KMS-11 (cell line): Measurements from ENCODE around the gene MECR.

Experiments used
- H2AFZ ChIP-seq: fragments of 200-600 bp; sonication (generic); 2 replicates; pipeline ENCODE4 v1.6.1; 2016; ENCODE audit warnings: antibody characterized with exemption, mixed run types, low read depth
- H3K27ac ChIP-seq: fragments of 200-600 bp; sonication (generic); 2 replicates; pipeline ENCODE4 v1.6.1; 2016; ENCODE audit warnings: mild to moderate bottlenecking, mixed run types
- H3K27me3 ChIP-seq: fragments of 200-600 bp; sonication (generic); 2 replicates; pipeline ENCODE4 v1.6.1; 2017; ENCODE audit warnings: mild to moderate bottlenecking, low read depth, mixed run types, moderate library complexity; ENCODE audit not compliant: insufficient read depth
- H3K36me3 ChIP-seq: fragments of 200-600 bp; sonication (generic); 2 replicates; pipeline ENCODE4 v1.6.1; 2017; ENCODE audit warnings: mild to moderate bottlenecking, mixed run types; ENCODE audit not compliant: insufficient read depth
- H3K4me1 ChIP-seq: fragments of 200-600 bp; sonication (generic); 2 replicates; pipeline ENCODE4 v1.6.1; 2016; ENCODE audit warnings: mild to moderate bottlenecking, low read depth, mixed run types; ENCODE audit not compliant: poor library complexity, severe bottlenecking
- H3K4me2 ChIP-seq: fragments of 200-600 bp; sonication (generic); 2 replicates; pipeline ENCODE4 v1.7.0; 2016; ENCODE audit warnings: mild to moderate bottlenecking, mixed run types
- H3K4me3 ChIP-seq: fragments of 200-600 bp; sonication (generic); IDR thresholded peaks from 2 replicates; pipeline ENCODE4 v1.6.1; 2017; ENCODE audit warnings: low read depth, low read length, mixed read lengths; ENCODE audit not compliant: insufficient read depth
- H3K79me2 ChIP-seq: fragments of 200-600 bp; sonication (generic); 2 replicates; pipeline ENCODE4 v1.6.1; 2016; ENCODE audit warnings: low read depth, mixed run types; ENCODE audit not compliant: insufficient read depth
- H3K9ac ChIP-seq: fragments of 200-600 bp; sonication (generic); 2 replicates; pipeline ENCODE4 v1.6.1; 2016; ENCODE audit warnings: mild to moderate bottlenecking, mixed run types
- H4K20me1 ChIP-seq: fragments of 200-600 bp; sonication (generic); 2 replicates; pipeline ENCODE4 v1.6.1; 2016; ENCODE audit warnings: mild to moderate bottlenecking, mixed run types; ENCODE audit not compliant: insufficient read depth
- TF ChIP-seq, protein P1 (sequence below): fragments of 200-600 bp; sonication (generic); conservative IDR thresholded peaks from 2 replicates; pipeline ENCODE4 v1.6.1; 2017; ENCODE audit warnings: low read depth, mild to moderate bottlenecking, antibody characterized with exemption, low read length, moderate library complexity, mixed read lengths

MECR gene

DNA sequence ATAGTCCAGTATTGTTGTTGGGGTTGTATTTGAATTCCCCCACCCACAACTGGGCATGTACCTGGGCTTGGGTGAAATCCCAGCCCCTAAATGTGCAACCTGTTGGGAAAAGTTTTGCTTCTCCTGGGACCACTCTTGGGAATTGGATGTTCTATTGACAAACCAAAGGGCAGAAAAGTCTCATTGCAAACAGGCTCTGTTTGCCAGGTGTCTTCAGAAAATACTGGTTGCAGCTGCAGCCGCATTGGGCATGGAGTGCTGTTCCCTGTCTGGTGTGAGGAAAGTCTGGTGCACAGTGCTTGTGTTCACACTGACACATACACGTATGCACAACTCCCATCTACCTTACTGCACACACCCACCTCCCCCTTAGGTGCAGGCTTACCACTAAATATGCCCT is 17.7 kb upstream of the MECR start:
- Histone ChIP-seq H3K36me3 (no peaks in the 10 kb centered on the region), H3K79me2 (no peaks in the 10 kb centered on the region), H3K4me3 (no peak overlapping the region), H3K27ac (no peak overlapping the region), H4K20me1 (no peaks in the 10 kb centered on the region), H3K27me3 (peaks cover 32% of the 10 kb centered on the region; the same call in 1 of the 2 replicates), H3K4me2 (no peak overlapping the region), H2AFZ (no peak overlapping the region), H3K4me1 (no peaks in the 10 kb centered on the region), H3K9ac (no peak overlapping the region)
- TF ChIP-seq, protein P1, sequence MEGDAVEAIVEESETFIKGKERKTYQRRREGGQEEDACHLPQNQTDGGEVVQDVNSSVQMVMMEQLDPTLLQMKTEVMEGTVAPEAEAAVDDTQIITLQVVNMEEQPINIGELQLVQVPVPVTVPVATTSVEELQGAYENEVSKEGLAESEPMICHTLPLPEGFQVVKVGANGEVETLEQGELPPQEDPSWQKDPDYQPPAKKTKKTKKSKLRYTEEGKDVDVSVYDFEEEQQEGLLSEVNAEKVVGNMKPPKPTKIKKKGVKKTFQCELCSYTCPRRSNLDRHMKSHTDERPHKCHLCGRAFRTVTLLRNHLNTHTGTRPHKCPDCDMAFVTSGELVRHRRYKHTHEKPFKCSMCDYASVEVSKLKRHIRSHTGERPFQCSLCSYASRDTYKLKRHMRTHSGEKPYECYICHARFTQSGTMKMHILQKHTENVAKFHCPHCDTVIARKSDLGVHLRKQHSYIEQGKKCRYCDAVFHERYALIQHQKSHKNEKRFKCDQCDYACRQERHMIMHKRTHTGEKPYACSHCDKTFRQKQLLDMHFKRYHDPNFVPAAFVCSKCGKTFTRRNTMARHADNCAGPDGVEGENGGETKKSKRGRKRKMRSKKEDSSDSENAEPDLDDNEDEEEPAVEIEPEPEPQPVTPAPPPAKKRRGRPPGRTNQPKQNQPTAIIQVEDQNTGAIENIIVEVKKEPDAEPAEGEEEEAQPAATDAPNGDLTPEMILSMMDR, result no peak

DNA sequence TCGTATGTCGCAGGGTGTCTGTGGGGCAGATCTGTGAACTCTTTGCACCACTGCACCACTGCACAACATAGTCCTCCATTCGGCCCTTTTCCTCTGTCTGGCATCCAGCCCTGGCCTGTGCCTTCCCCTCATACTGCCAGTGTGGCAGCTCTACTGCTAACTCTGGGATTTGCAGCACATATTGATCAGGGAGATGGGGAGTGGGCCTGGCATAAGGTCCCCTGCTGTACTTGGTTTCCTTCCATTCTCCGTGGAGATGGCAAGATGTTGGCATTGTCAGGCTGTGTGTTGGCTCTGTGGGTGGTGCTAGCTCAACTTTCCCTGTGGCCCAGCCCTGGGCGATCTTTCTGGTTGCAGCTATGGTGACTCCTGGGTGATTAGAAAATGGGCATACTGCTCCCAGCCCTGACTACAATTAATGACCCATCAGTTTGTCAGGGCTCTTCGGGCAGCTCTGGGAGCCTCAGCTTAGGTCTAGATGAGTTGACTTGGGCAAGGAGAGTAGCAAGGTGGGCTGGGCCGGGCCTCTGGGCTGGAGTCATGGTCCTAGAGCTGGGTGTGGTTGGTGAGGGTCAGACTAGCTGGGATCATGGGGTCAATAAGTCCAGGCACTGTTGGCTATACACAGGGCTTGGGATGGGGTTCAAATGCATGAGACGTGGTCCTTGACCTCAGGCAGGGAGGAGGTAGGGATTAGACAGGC is 17.0 kb upstream of the MECR start:
- Histone ChIP-seq H4K20me1 (no peaks in the 10 kb centered on the region), H3K9ac (no peak overlapping the region), H3K27me3 (peaks cover 35% of the 10 kb centered on the region; the same call in 1 of the 2 replicates), H3K4me2 (no peak overlapping the region), H3K36me3 (no peaks in the 10 kb centered on the region), H3K27ac (no peak overlapping the region), H2AFZ (no peak overlapping the region), H3K79me2 (no peaks in the 10 kb centered on the region), H3K4me3 (no peak overlapping the region), H3K4me1 (no peaks in the 10 kb centered on the region)
- TF ChIP-seq, protein P1, result no peak

DNA sequence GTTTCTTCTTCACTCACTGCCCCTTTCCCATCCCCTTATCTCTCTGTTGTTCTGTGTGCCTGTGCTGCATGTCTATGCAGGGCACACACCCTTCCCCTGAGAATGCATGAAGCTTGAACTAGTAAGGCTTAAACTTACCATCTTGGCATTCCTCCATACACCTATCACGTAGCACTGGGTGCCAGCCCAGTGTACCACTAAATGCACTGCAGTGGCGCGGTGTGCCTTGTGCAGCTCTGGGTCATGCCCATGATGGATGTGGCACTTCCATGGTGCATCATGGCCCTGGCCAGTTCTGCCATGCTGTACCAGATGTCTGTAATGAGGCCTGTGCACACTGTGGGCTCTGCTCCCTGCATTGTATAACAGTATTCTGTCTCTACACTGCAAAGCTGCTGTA is 16.3 kb upstream of the MECR start:
- H3K9ac ChIP-seq, result no peak overlapping the region
- H3K4me2 ChIP-seq, result no peak overlapping the region
- TF ChIP-seq, protein P1, result no peak

DNA sequence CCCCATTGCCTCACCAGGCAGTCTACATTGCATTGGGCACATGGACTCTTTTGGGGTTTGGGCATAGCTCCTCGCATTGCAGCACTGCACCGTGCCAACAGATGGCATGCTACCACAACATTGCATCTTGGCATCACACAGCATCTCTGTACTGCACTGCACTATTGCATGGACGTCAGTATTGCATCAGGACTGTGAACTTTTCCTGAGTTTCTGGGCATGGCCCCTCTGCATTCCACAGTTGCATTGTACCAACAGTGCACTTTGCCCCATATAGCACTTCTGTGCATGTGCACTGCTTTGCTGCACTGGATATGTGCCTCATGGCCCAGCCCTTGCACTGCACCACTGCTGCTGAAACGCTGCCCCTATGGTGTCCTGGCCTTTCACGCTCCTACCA is 15.1 kb upstream of the MECR start:
- Histone ChIP-seq H3K9ac (no peak overlapping the region), H3K4me2 (no peak overlapping the region), H3K4me1 (no peaks in the 10 kb centered on the region), H3K27me3 (peaks cover 44% of the 10 kb centered on the region), H2AFZ (no peak overlapping the region), H3K4me3 (no peak overlapping the region), H3K36me3 (no peaks in the 10 kb centered on the region), H3K27ac (no peak overlapping the region), H3K79me2 (no peaks in the 10 kb centered on the region), H4K20me1 (no peaks in the 10 kb centered on the region)
- TF ChIP-seq, protein P1, result peak; percentile 49

More for the DNA sequence above, 16.3 kb upstream of the MECR start:
- Histone ChIP-seq H3K27ac (no peak overlapping the region), H4K20me1 (no peaks in the 10 kb centered on the region), H3K4me1 (no peaks in the 10 kb centered on the region), H3K36me3 (no peaks in the 10 kb centered on the region), H3K27me3 (peaks cover 42% of the 10 kb centered on the region; the same call in 1 of the 2 replicates), H2AFZ (no peak overlapping the region), H3K4me3 (no peak overlapping the region), H3K79me2 (no peaks in the 10 kb centered on the region)
